Fibroblast of villous mesenchyme (primary cell): ENCODE data around the gene TLR9. TPM values are rescaled to one million over a fixed set of nuclear protein-coding genes. Genes with fewer than 3 reads are reported as not detected.

Experiments used
- DNase-seq: peaks from one replicate; pipeline ENCODE4 v3.0.0-alpha.2; 2010; ENCODE audit warnings: low read depth
- H3K4me3 ChIP-seq: 2 replicates; pipeline ENCODE4 v1.5.1; 2011; ENCODE audit warnings: low read depth, mild to moderate bottlenecking, low read length
- CTCF ChIP-seq: IDR thresholded peaks from 2 replicates; pipeline ENCODE4 v1.5.1; 2012; ENCODE audit warnings: low read depth, mild to moderate bottlenecking, low read length; ENCODE audit not compliant: insufficient read depth
- total RNA-seq: library from RNA; depleted of rRNA; stranded (reverse); fragments of >200 nt; gene quantifications from 2 replicates; pipeline ENCODE4 v1.2.3, GENCODE V29; 2012

The TLR9 gene
- total RNA-seq, 1 donor: not detected

- DNase-seq: no peak
- no peak for TF ChIP-seq CTCF
- H3K4me3 ChIP-seq: no peak overlapping the region
These were observed 28.2 kb upstream of the TLR9 start for GRCh38 chr3:52253314-52254304.

DNA sequence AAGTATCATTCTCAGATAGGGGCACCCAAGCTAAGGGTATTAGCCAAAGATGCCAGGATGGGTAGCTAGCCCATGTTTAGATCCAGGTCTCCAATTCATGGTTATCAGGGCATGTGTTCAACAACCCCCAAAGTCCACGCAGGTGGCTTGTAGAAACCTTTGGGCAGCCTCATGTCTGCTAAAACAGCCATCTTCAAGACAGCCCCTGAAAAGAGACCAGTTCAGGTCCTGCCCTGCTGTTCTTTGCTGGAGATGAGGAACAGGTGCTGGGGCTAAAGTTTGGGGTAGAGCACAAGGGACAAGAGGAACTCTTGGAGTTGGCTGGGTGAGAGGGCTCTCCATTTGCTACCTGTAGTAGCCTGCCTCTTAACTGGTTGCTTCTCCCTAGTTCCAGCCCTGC, 24.7 kb upstream of the TLR9 start:
- DNase-seq: no peak
- TF ChIP-seq CTCF: no peak
- H3K4me3 ChIP-seq: no peak overlapping the region

DNA sequence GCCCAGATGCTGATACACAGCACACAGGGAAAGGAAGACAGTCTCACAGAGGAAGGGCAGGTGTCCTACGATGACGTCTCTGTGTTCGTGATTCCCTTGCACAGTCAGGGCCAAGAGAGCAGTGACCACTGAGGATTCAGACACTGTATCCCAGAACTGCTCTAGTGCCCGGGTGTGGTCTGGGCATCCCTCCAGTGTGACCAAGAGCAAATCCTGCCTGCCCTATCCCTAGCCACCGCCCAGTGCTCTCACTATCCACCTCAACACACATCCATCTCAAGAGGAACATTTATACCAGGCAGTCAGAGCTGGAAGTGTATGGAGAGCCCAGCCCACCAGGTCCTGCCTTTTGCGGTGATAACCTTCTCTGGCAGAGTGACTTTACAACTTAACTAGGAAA, 24.2 kb upstream of the TLR9 start:
- TF ChIP-seq CTCF: no peak
- DNase-seq: no peak

GRCh38 chr3:52248816-52249547, 23.5 kb upstream of the TLR9 start:
- no peak overlapping the region for H3K4me3 ChIP-seq
- DNase-seq: no peak
- TF ChIP-seq CTCF: no peak

More for the DNA sequence above, 24.2 kb upstream of the TLR9 start:
- H3K4me3 ChIP-seq: no peak overlapping the region

DNA sequence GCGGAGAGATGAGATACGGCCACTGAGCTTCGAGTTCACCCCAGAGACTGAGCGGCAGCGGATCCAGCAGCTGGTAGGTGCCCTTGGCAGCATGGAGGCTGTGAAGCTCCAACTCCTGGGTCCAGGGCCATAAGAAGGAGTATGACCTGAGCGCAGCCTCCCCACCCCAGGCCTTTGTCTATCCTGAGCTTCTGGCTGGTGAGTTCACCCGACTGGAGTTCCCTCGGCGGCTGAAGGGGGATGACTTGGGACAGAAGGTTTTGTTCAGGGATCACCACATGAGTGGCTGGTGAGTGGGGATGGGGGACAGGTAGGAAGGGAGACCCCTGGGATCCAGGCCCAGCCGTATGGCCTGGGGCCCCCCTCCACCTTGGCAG, 22.7 kb upstream of the TLR9 start:
- DNase-seq: no peak
- TF ChIP-seq CTCF: no peak
- no peak overlapping the region for H3K4me3 ChIP-seq

- DNase-seq: no peak
- no peak for TF ChIP-seq CTCF
These were observed 22.1 kb upstream of the TLR9 start for GRCh38 chr3:52247409-52248164.

More at GRCh38 chr3:52247409-52248164, 22.1 kb upstream of the TLR9 start:
- no peak overlapping the region for H3K4me3 ChIP-seq
